Central memory CD8-positive, alpha-beta T cell (primary cell): Measurements from ENCODE around the gene PRPF38B.

Source experiments
- ATAC-seq: fragments of 150-1000 bp; cut with Tn5 transposase; replicated peaks from 2 replicates; pipeline ENCODE4 v1.10.0; 2022; ENCODE audit warnings: mild to moderate bottlenecking, moderate FRiP score, moderate number of reproducible peaks; ENCODE audit not compliant: poor library complexity, severe bottlenecking; ENCODE audit errors: extremely low read depth
- DNase-seq, 2 donors: peaks; one replicate each; pipeline ENCODE4 v3.0.0; 2021; ENCODE audit warnings: low spot score in 2 of 2
- H3K27ac Mint-ChIP-seq: one replicate; pipeline ENCODE4 v1.8.0; 2022; ENCODE audit warnings: low read depth, mild to moderate bottlenecking, moderate library complexity, mixed read lengths
- H3K27me3 Mint-ChIP-seq: one replicate; pipeline ENCODE4 v1.8.0; 2022; ENCODE audit warnings: mixed read lengths
- H3K36me3 Mint-ChIP-seq: one replicate; pipeline ENCODE4 v1.8.0; 2022; ENCODE audit warnings: mild to moderate bottlenecking, moderate library complexity, mixed read lengths; ENCODE audit not compliant: insufficient read depth
- H3K4me1 Mint-ChIP-seq: one replicate; pipeline ENCODE4 v1.8.0; 2022; ENCODE audit warnings: mixed read lengths
- H3K4me3 Mint-ChIP-seq: one replicate; pipeline ENCODE4 v1.8.0; 2022; ENCODE audit warnings: mild to moderate bottlenecking, moderate library complexity, mixed read lengths
- H3K9me3 Mint-ChIP-seq: one replicate; pipeline ENCODE4 v1.8.0; 2022; ENCODE audit warnings: mixed read lengths

PRPF38B gene

DNA sequence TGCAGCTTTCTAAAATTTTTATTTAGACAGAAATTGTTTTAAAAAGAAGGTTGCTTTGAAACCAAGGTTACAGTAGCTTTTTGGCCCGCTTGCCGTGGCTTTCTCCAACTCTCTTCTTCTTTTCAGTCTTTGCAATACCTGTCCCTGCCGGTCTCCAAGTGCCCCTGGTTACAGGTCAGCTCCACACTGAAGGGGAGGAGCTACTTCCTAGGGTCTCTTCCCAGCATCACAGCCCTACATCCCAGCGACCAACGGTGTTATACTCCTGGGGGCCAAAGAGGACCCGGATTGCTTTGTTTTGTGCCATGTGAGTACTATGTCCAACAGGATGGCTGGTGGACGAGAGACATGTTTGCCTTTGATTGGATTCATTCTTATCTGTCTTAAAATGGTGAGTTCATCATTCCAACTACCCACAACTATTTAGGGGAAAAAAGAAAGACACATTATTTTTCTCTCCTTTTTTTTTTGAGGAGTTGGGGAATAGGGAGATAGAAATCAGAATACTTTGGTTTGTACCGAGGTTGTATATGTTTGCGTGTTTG, 20.6 kb downstream of the PRPF38B start, which contains the start of gene FNDC7:
FNDC7 (plus strand) TSS at position 303 of the 545 bp plus-strand sequence; CDS start at position 329, 26 bp downstream.
- Mint-ChIP-seq H3K4me3 (no peak within 1 kb of the TSS), H3K9me3 (no peaks in the 10 kb centered on the region), H3K27me3 (peaks cover 11% of the 10 kb centered on the region), H3K27ac (no peak within 1 kb of the TSS), H3K36me3 (peaks cover 2% of the 10 kb centered on the region), H3K4me1 (peaks cover 10% of the 10 kb centered on the region)
- no peak for ATAC-seq
- no peak for DNase-seq

DNA sequence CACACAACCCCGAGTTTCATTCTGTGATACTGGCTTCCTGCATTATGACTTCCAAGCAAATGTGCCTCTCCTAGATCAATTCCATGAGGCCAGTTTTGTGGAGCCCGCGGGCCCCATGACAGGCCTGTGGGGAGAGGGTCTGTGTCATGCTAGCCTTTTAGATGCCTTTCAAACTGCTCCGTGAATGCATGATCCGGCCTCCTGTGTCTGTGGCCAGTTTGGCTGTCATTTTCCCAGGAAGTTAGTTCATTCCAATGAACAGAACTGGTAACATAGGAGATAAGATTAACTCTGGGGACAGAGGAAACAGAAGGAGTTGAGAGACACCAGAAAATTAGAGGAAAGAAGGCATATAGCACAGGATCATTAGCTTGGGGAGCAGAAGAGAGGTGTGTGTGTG, 23.8 kb downstream of the PRPF38B start:
- H3K4me1 Mint-ChIP-seq, result no peaks in the 10 kb centered on the region
- no peaks in the 10 kb centered on the region for H3K9me3 Mint-ChIP-seq
- peaks cover 14% of the 10 kb centered on the region for H3K27me3 Mint-ChIP-seq
- no peaks in the 10 kb centered on the region for H3K36me3 Mint-ChIP-seq
- no peak for ATAC-seq
- no peak overlapping the region for H3K4me3 Mint-ChIP-seq
- DNase-seq, result no peak
- no peak overlapping the region for H3K27ac Mint-ChIP-seq

DNA sequence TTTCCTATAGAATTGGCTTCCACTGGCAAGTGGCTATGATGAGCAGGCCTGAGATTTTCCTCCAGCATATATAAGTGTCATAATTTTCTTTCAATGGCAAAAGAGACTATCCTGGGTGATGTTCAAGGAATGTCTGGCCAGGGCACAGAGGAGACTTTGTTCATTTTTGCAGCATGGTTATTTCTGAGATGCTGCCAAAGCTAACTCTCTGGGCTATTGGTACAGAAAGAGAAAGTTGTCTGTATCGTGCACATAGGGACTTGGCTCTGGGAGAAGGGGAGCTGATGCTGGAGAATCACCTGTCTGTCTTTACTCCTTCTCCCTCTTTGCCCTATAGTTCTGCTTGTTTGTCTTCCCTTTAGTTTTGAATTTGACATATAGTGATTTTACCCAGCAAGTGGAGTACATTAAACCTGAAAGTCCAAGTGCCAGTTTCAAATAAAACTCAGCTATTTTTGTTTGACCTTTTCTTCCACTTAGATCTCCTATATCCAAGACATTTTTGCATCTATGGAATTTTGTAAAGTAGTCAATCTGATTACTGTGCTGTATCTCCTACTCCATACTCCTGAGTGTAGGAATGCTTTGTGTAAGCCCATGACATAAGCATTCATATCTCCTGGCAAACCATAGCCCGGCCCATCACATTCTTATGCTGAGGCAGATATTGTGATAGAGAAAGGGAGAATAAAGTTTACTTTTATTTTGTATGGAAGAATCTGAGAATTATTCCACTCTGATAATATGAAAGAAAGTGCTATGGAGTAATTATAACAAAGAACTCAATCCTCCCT, 24.5 kb downstream of the PRPF38B start:
- Mint-ChIP-seq H3K27me3 (peaks cover 14% of the 10 kb centered on the region), H3K9me3 (no peaks in the 10 kb centered on the region), H3K27ac (no peak overlapping the region), H3K36me3 (peaks cover 2% of the 10 kb centered on the region), H3K4me1 (no peaks in the 10 kb centered on the region), H3K4me3 (no peak overlapping the region)
- DNase-seq, result no peak
- no peak for ATAC-seq

DNA sequence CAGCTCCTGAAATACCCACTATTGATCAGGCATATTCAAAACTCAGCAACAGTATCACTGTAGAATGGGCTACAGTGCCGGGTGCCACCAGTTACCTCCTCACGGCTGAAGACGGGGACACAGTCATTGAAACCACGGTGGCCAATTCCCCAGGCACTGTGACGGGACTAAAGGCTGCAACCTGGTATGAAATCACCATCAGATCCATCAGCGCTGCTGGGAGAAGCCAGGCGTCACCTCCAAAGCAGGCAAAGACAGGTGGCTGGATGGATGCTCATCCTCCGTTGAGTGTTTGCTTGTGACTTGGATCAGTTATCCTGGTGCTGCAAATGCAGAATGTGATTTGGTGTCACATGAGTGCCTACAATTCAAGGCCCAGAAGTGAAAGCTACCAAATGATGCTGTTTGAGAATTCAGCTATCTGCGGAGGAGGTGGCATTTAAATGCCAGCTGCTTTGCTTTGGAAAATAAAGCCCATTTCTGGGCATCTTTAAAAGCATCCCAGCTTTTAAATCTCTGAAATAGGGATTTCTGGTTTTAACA, 25.7 kb downstream of the PRPF38B start:
- Mint-ChIP-seq H3K9me3 (no peaks in the 10 kb centered on the region), H3K4me1 (no peaks in the 10 kb centered on the region), H3K27me3 (peaks cover 14% of the 10 kb centered on the region), H3K4me3 (no peak overlapping the region), H3K27ac (no peak overlapping the region), H3K36me3 (peaks cover 4% of the 10 kb centered on the region)
- DNase-seq (no peak), ATAC-seq (no peak)

DNA sequence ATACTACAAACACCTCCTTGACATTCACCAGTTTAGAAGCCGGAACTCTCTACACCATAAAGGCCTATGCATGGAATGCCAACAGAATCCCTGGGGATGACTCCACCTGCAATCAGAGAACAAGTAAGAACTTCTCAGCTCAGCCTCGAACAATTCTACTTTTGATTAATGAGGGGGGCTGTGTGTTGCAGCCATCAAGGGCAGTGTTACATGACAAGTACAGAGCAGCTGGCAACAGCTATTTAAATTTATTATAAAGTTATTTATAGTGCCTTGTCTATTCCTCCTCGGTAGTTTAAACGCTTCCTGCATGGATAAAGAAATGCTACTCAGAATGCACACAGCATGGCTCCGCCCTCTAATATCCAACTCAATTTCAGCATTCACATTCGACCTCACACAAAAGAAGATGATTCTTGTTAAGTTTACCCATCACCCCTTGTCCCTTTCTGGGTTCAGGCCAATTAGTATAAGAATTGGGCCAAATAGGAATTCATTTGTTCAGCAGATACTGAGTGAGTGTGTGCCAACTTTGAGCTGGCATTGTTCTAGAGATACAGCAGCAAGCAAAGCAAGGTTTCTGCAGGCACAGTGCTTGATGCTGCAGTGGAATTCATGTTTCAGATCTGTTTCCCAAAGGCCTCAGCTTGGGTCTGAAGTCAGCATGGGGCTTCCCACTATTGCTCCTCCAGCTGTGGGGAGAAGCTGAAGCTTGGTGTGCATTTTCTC, 27.0 kb downstream of the PRPF38B start:
- no peak for ATAC-seq
- peaks cover 14% of the 10 kb centered on the region for H3K27me3 Mint-ChIP-seq
- no peaks in the 10 kb centered on the region for H3K9me3 Mint-ChIP-seq
- no peaks in the 10 kb centered on the region for H3K4me1 Mint-ChIP-seq
- DNase-seq, result no peak
- H3K4me3 Mint-ChIP-seq, result no peak overlapping the region
- H3K27ac Mint-ChIP-seq, result no peak overlapping the region
- peaks cover 4% of the 10 kb centered on the region for H3K36me3 Mint-ChIP-seq

DNA sequence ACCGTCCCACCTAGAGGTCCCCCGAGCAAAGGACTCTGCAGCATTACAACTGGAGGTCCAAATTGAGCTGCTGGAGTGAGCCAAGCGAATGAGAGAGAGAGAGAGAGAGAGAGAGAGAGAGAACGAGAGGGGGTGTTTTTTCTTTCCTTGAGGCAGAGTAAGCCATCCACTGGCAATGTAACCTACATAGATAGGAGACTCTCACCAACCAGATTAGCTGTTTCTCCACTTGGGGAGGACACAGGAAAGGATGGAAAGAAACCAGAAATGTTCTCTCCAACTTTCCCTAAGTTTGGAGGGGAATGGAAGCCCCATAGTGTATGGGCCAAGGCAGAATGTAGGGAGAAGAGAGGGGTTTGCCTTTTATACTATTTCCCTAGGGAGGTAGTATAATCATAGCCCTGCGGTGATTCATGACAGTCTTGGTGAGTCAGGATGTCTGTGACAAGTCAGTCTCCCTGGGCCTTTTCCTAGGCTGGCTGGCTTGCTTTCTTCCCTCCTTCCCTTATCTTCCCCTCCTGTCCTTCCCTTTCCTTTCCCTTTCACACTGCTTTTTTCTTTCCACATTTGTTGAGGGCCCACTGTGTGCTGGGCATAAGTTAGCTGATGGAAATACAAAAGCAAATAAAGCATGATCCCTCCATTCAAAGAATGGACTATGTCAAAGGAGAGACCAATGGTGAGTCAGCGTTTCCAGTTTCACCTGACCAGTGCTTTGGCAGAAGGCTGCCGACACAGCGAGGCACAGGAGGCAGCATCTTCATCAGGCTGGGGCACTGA, 27.7 kb downstream of the PRPF38B start:
- no peak for DNase-seq
- H3K27ac Mint-ChIP-seq, result no peak overlapping the region
- ATAC-seq, result no peak
- H3K4me3 Mint-ChIP-seq, result no peak overlapping the region
- H3K27me3 Mint-ChIP-seq, result peaks cover 14% of the 10 kb centered on the region
- H3K36me3 Mint-ChIP-seq, result peaks cover 4% of the 10 kb centered on the region
- no peaks in the 10 kb centered on the region for H3K9me3 Mint-ChIP-seq
- H3K4me1 Mint-ChIP-seq, result no peaks in the 10 kb centered on the region

DNA sequence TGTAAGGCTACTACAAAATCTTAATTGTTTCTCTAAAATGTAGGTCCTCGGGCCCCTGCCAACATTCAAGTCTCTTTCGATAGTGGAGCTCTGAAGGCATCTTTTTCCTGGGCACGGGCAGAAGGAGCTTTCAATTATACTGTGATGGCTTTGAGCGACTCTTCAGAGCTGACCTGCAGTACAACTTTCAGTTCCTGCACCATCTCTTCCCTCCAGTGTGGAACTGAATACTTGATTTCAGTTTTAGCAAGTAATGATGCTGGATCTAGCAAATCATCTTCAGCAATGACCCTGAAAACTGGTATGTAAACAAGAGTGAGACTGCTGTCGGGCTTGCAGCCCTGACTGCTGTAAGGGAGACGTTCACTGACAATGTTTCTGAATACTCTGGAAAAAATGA, 30.2 kb downstream of the PRPF38B start:
- Mint-ChIP-seq H3K4me1 (no peaks in the 10 kb centered on the region), H3K36me3 (peaks cover 4% of the 10 kb centered on the region), H3K4me3 (no peak overlapping the region), H3K9me3 (no peaks in the 10 kb centered on the region), H3K27ac (no peak overlapping the region), H3K27me3 (peaks cover 15% of the 10 kb centered on the region)
- no peak for DNase-seq
- no peak for ATAC-seq

DNA sequence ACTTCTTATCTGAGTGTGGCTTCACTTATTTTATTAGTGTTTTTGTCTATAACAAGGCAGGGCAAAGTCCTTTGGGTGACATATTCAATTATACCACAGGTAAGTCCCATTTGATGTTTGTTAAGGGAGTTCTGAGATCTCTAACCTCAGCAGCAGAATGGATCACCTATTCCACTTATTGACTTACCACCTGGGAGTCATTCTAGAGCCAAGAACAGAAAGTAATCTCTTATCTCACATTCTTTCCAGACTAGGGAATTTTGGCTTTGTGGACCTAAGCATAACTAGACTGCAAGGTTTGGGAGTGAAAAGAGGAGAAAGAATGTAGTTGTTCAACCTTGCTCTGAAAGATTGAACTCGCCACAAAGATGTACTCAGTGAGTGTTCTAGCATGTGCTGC, 33.8 kb downstream of the PRPF38B start:
- no peak overlapping the region for H3K4me3 Mint-ChIP-seq
- H3K27me3 Mint-ChIP-seq, result peaks cover 26% of the 10 kb centered on the region
- no peak overlapping the region for H3K27ac Mint-ChIP-seq
- no peak for DNase-seq
- no peaks in the 10 kb centered on the region for H3K4me1 Mint-ChIP-seq
- ATAC-seq, result no peak
- H3K36me3 Mint-ChIP-seq, result peaks cover 5% of the 10 kb centered on the region
- H3K9me3 Mint-ChIP-seq, result no peaks in the 10 kb centered on the region

DNA sequence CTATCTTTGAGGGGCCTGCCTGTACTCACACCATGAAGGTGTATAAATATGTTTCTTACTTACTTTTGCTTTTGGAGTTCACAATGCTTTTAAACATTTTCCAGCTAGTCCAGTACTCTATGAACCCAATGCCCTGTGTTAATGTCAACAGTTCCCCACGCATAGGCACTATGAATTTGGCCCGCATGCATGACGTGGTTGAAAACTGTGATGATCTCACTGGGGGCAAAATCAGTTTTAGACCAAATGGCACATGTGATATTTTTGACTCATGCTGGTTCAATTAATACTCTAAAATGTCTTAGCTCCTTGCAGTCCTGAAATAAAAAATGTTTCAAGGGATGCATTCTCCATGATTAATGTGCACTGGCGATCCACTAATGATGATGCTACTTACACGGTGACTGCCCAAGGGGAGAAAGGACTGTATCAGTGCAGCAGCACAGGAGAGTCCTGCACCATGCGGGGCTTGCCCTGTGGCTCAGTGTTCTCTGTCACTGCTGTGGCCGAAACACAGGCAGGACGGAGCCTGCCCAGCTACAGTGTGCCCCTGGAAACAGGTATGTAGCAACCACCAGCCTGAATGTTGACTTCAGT, 36.3 kb downstream of the PRPF38B start:
- Mint-ChIP-seq H3K27ac (no peak overlapping the region), H3K36me3 (peaks cover 1% of the 10 kb centered on the region), H3K4me1 (no peaks in the 10 kb centered on the region), H3K27me3 (peaks cover 26% of the 10 kb centered on the region), H3K4me3 (no peak overlapping the region), H3K9me3 (no peaks in the 10 kb centered on the region)
- DNase-seq (no peak), ATAC-seq (no peak)

DNA sequence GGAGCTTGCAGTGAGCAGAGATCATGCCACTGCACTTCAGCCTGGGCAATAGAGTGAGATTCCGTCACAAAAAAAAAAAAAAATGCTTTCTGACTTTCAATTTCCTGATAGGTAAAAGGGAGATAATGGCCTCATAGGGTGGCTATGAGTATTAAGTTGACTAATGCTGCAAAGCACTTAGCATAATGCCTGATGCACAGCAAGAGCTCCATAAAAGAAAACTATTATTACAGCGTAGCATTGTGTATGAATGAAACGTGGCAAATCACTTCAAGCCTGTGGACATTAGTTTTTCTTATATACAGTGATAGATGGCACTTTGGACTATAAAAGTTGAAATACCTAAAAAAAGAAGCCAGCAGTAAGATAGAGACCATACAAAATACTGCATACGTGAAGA, 37.4 kb downstream of the PRPF38B start:
- H3K36me3 Mint-ChIP-seq, result peaks cover 1% of the 10 kb centered on the region
- H3K27me3 Mint-ChIP-seq, result peaks cover 26% of the 10 kb centered on the region
- DNase-seq (no peak), ATAC-seq (no peak)
- H3K9me3 Mint-ChIP-seq, result no peaks in the 10 kb centered on the region
- no peaks in the 10 kb centered on the region for H3K4me1 Mint-ChIP-seq
- no peak overlapping the region for H3K4me3 Mint-ChIP-seq
- H3K27ac Mint-ChIP-seq, result no peak overlapping the region

DNA sequence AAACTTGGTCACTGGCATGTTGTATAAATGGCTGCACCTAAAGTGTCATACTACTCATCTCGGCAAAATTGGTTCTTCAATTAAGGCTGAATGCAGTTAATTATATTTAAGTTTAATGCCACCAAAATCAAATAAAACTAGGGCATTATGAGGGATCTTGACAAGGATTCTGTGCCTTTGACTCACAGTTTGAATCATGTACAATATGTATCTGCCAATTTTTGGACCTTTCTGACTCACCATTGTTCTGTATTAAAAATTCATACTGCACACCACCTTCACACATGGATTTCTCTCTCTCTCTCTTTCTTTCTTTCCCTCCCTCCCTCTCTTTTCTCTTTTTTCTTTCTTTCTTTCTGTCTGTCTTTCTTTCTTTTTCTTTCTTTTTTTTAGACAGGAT, 40.3 kb downstream of the PRPF38B start:
- peaks cover 1% of the 10 kb centered on the region for H3K36me3 Mint-ChIP-seq
- H3K4me3 Mint-ChIP-seq, result no peak overlapping the region
- DNase-seq, result no peak
- H3K27me3 Mint-ChIP-seq, result peaks cover 18% of the 10 kb centered on the region
- H3K9me3 Mint-ChIP-seq, result no peaks in the 10 kb centered on the region
- no peaks in the 10 kb centered on the region for H3K4me1 Mint-ChIP-seq
- H3K27ac Mint-ChIP-seq, result no peak overlapping the region
- no peak for ATAC-seq
